Smooth muscle cell of the coronary artery (primary cell): Measurements from ENCODE around the gene HEATR5B. TPM values are rescaled to one million over a fixed set of nuclear protein-coding genes. Genes with fewer than 3 reads are reported as not detected.

ENCODE experiments used
- total RNA-seq: library from RNA; depleted of rRNA; stranded (reverse); fragments of >200 nt; gene quantifications from 2 replicates; pipeline ENCODE4 v1.2.3, GENCODE V29; 2014; ENCODE audit warnings: low replicate concordance

HEATR5B gene
- total RNA-seq: 12.8 and 15.0 TPM in 2 replicates

GRCh38 chr2:37083873-37084794, at the start of gene HEATR5B, which contains the start of gene GPATCH11:
HEATR5B (minus strand) TSS chr2:37084372; CDS start chr2:37083414, 958 bp downstream.
GPATCH11 (plus strand) TSS chr2:37084518; CDS start chr2:37088382, 3,864 bp downstream.

DNA sequence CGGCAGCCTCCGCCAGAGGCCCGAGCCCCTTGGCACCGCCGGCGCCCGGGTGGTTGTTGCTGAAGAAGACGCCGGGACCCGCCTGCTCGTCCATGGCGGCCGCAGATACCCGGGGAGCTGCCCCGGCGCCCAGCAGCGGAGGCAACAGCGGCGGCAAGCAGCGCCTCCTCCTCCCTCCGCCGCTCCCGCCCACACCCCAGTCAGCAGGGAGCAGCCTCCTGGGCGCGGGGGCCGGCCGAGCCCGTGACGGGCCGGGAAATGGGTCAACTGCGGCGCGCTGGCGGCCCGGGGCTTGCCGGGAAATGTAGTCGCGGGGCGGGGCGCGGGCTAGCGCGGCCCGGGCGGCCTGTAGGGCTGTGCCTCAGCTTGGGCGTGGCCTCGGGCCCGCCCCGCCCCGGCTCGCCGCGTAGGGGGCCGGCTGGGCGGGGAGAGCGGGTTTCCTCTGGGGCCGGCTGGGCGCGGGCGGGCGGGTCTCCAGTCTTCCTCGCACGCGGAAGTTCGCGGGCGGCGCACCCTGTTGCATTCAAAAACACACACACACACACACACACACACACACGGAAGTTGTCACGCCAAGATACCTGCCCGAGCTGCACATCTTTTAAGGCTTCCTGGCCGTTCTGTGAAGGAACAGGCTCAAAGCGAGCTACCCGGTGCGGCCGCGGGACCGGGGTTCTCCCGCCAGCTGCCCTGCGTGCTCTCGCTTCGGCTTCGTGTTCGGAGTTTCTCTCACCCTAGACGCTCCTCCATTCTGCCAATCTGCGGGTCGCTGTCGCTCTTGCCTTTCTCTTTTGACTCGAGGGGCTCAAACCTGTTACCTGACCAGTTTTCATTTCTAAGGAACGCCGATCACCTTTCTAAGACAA, 117.6 kb downstream of the HEATR5B start, which contains the start of gene STRN:
STRN (minus strand) TSS at position 167 of the 866 bp plus-strand sequence; CDS start at position 94, 73 bp downstream.

Other genes with a start within 250 kb of the HEATR5B start
- 8.6 and 11.5 TPM in 2 replicates for gene STRN, start 117.8 kb downstream of the HEATR5B start, total RNA-seq
- gene GPATCH11, start 146 bp upstream of the HEATR5B start, total RNA-seq: 5.0 and 5.3 TPM in 2 replicates
- gene EIF2AK2, start 72.6 kb upstream of the HEATR5B start, total RNA-seq: 12.4 and 17.9 TPM in 2 replicates
- not detected in 2 replicates for gene SULT6B1, start 104.3 kb upstream of the HEATR5B start, total RNA-seq
- 3.5 and 8.7 TPM in 2 replicates for gene CEBPZOS, start 112.1 kb upstream of the HEATR5B start, total RNA-seq
- 32.5 and 52.0 TPM in 2 replicates for gene CEBPZ, start 147.2 kb upstream of the HEATR5B start, total RNA-seq
- gene NDUFAF7, start 147.3 kb upstream of the HEATR5B start, total RNA-seq: 11.2 and 12.3 TPM in 2 replicates
- gene PRKD3, start 240.5 kb upstream of the HEATR5B start, total RNA-seq: 32.6 and 43.0 TPM in 2 replicates